BLaER1 treated with 17β-estradiol and CSF1 and Interleukin-3, amounts not matched to agents 10 nM and 100 nM (cell line): ENCODE results near the gene HHLA2.

Experiments
- H3K27ac ChIP-seq, 11 experiments: shearing (Covaris generic); formaldehyde crosslinking; 2 replicates each; pipeline ENCODE4 v1.8.1; 2022
- H3K27me3 ChIP-seq, 11 experiments: shearing (Covaris generic); formaldehyde crosslinking; 2 replicates each; pipeline ENCODE4 v1.8.1; 2022
- H3K36me3 ChIP-seq, 11 experiments: shearing (Covaris generic); formaldehyde crosslinking; 2 replicates each; pipeline ENCODE4 v1.8.1; 2022
- H3K4me1 ChIP-seq, 10 experiments: shearing (Covaris generic); formaldehyde crosslinking; 2 replicates each; pipeline ENCODE4 v1.8.1; 2022
- H3K4me2 ChIP-seq, 11 experiments: shearing (Covaris generic); formaldehyde crosslinking; 2 replicates each; pipeline ENCODE4 v1.8.1; 2022
- H3K4me3 ChIP-seq, 10 experiments: shearing (Covaris generic); formaldehyde crosslinking; 2 replicates each; pipeline ENCODE4 v1.8.1; 2022
- H3K9ac ChIP-seq, 11 experiments: shearing (Covaris generic); formaldehyde crosslinking; 2 replicates each; pipeline ENCODE4 v1.8.1; 2022
- H3K9me3 ChIP-seq, 11 experiments: shearing (Covaris generic); formaldehyde crosslinking; replicated peaks in 1 of 11; 2 replicates each; pipeline ENCODE4 v1.8.1; 2022
- H4K20me1 ChIP-seq, 11 experiments: shearing (Covaris generic); formaldehyde crosslinking; 2 replicates each; pipeline ENCODE4 v1.8.1; 2022
- Cebpa-rat ChIP-seq, 11 experiments: shearing (Covaris generic); IDR thresholded peaks; 2 replicates each; pipeline ENCODE4 v1.8.1; 2022

HHLA2 gene

DNA sequence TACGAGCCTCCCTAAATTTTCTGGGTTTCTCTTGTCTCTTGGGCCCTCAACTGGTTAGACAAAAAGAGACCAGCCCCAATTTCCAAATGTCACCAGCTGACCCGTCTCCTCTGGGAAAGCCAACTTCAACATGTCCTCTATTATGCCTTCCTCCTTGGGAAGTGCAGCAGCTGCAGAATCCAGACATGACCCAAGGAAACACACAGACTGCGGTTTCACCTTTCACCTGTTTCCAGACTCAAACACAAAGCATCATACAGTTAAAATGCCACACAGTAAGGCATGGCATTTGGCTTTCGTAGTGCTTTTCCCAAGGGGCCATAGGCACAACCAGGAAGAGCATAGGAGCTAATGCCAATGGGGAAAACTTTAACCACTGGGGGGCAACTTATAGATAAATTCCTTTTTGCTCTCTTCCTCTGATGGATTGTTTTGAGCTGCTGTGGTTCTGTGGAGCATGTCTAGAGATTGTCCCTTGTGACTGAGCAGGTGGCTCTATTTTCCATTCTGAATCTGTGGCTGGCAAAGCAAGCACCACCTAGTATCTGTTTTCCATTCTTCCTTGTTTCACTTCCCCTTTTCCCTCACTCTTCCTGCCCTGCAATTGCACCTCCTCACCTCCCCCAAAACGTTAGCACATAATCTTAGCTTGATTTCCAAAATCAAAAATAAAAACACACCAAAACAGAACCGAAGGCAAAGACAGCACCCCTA, 49.3 kb downstream of the HHLA2 start:
- peak overlapping the region; percentile 62 to 94 (median 77) for H3K4me2 ChIP-seq
- H3K36me3 ChIP-seq: no peaks in the 10 kb centered on the region
- peaks cover 12 to 46% (median 30%) of the 10 kb centered on the region in 10 experiments for H3K4me1 ChIP-seq
- no peaks in the 10 kb centered on the region for H4K20me1 ChIP-seq
- H3K9me3 ChIP-seq: no peaks in the 10 kb centered on the region
- peak overlapping the region in 3 of 10 experiments; percentile 4 to 34 (median 21); a peak in 3 of 20 replicates for H3K4me3 ChIP-seq
- TF ChIP-seq Cebpa-rat (IDR thresholded peaks at IDR 0.05): no peak
- peak overlapping the region in 1 of 11 experiments; percentile 23; a peak in 1 of 22 replicates for H3K9ac ChIP-seq
- H3K27me3 ChIP-seq: no peaks in the 10 kb centered on the region
- H3K27ac ChIP-seq: peak overlapping the region in 6 of 11 experiments; percentile 3 to 37 (median 22); a peak in 7 of 22 replicates

DNA sequence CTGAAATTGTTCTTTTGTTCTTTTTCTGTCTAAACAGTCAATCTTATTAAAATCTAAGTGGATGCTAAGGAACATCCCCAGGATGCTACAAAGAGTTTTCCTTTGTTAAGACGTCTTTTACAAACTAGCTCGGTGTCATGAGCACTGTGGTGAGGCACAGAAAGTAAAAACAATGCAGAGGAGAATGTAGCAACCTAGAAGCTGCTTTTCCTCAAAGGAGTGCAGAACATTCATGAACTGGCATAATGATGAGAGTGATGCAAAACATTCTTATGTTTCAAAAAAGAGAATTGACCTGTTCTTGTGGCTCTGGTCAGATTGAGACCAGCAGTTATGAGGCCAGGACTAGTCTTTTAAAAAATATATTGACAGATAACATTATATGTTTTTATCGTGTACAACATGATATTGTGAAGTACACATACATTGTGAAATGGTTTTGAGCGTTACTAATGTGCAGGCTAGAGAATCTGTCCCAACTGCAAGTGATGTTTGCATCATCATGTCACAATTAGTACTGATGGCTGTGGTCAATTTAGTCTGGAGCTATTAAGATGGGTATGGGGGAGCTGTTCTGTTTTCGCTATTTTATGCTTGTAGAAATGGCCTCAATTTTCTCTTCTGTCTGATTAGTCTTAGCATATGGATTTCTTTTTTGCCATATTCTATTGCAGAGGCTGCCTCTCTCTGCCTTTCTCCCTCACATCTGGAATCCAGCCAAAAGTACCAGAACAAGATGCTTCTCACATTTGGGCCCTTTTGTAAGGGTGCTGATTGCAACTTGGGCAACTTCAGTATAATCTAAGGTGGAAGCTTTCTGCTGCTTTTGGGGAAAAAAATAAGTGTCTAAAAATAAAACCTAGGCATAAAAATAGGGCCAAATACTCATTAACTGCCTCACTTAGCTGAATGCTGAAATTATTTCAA, 50.2 kb downstream of the HHLA2 start:
- Histone ChIP-seq H3K27me3 (no peaks in the 10 kb centered on the region), H3K9ac (peak overlapping the region in 1 of 11 experiments; percentile 23; a peak in 1 of 22 replicates), H3K9me3 (no peaks in the 10 kb centered on the region), H3K36me3 (no peaks in the 10 kb centered on the region), H3K4me1 (peaks cover 12 to 46% (median 30%) of the 10 kb centered on the region in 10 experiments), H3K4me3 (no peak overlapping the region), H3K27ac (peak overlapping the region in 6 of 11 experiments; percentile 2 to 48 (median 20); a peak in 7 of 22 replicates), H3K4me2 (peak overlapping the region; percentile 62 to 94 (median 77); a peak in 21 of 22 replicates), H4K20me1 (no peaks in the 10 kb centered on the region)
- TF ChIP-seq Cebpa-rat (IDR thresholded peaks at IDR 0.05): no peak

DNA sequence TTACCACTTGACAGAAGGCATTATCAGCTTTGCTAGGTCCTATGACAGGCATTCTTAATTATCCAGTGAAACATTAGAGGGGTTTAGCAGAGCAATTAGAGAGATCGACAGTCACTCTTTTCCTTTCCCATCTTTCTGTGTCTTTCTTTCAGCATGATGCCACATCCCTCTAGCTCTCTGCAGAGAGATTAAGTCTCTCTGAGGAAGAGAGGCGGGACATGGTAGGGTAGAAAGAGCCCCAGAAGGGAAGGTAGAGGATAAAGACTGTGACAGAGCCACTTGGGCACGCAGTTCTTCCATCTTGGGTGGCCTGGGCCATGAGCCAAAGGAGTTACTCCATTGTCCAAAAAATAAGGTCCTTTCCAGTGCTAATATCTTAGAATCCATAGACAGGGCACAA, 55.8 kb downstream of the HHLA2 start:
- H3K27me3 ChIP-seq: no peaks in the 10 kb centered on the region
- H3K36me3 ChIP-seq: no peaks in the 10 kb centered on the region
- no peak overlapping the region for H3K4me2 ChIP-seq
- no peaks in the 10 kb centered on the region for H3K9me3 ChIP-seq
- H3K4me3 ChIP-seq: no peak overlapping the region
- TF ChIP-seq Cebpa-rat (IDR thresholded peaks at IDR 0.05): no peak
- H3K4me1 ChIP-seq: peaks cover 0 to 4% (median under 1%) of the 10 kb centered on the region in 10 experiments; a peak in 9 of 20 replicates
- H3K9ac ChIP-seq: no peak overlapping the region
- H3K27ac ChIP-seq: no peak overlapping the region
- no peaks in the 10 kb centered on the region for H4K20me1 ChIP-seq

DNA sequence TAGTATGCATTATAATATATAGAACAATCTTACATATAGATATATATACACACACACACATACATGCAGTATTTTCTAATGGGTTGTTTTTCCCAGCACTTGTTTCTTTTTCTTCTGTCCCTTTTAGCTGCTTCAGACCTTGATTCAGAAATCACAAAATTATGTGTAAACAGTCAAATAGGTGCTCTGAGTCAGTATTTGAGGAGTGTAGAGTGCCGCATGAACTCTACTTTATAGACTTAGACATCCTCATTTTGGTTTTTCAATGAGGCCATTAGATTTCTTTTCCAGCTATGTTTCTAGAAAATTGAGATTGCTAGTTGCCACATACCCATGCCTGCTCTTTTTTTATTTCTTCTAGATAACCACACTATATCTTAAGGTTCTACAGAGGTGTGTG, 58.2 kb downstream of the HHLA2 start:
- H3K9me3 ChIP-seq: no peaks in the 10 kb centered on the region
- H3K27me3 ChIP-seq: no peaks in the 10 kb centered on the region
- H3K4me1 ChIP-seq: no peaks in the 10 kb centered on the region
- H3K27ac ChIP-seq: no peak overlapping the region
- H4K20me1 ChIP-seq: no peaks in the 10 kb centered on the region
- H3K36me3 ChIP-seq: no peaks in the 10 kb centered on the region
- H3K4me3 ChIP-seq: no peak overlapping the region
- no peak overlapping the region for H3K9ac ChIP-seq
- TF ChIP-seq Cebpa-rat (IDR thresholded peaks at IDR 0.05): no peak
- H3K4me2 ChIP-seq: no peak overlapping the region

DNA sequence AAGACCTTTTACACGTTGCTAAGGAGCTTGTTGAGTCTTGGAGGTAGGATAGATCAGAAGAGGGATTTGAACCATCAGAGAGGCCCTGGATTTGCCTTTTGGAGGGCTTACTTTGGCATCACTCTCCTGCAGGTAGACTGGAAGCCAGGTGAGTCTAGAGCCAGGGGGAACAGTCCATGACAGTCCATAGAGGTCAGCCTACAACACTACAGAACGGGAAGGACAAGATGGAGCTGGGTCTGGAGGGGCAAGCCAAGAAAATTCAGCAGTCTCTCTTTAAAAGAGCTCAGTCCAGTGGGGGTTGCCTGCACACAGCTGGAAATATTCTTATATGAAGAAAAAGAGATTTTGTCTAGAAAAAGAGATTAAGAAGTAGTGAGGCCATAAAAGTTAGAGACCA, 60.7 kb downstream of the HHLA2 start:
- no peak for TF ChIP-seq Cebpa-rat (IDR thresholded peaks at IDR 0.05)
- Histone ChIP-seq H4K20me1 (no peaks in the 10 kb centered on the region), H3K36me3 (no peaks in the 10 kb centered on the region), H3K27ac (no peak overlapping the region), H3K4me3 (no peak overlapping the region), H3K9me3 (no peaks in the 10 kb centered on the region), H3K9ac (no peak overlapping the region), H3K4me2 (no peak overlapping the region), H3K4me1 (no peaks in the 10 kb centered on the region), H3K27me3 (no peaks in the 10 kb centered on the region)

DNA sequence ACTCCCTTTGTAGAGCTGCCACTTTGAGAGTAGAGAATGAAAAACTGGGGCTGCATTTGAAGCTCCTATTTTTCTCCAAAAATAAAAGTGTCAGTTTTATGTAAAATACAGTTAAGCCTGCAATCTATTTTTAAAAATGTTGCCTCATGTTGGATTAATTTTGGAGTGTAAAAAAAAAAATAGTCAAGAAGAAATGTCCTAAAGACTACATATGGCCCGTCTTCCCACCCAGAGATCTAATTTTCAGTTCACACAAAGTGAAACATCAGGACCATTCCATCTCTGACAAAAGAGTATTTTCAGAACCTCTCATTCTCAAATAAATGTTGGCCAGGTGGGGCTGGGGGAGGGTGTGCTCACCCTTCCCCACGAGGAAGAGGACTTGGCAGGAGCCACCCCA, 62.7 kb downstream of the HHLA2 start:
- Histone ChIP-seq H3K36me3 (no peaks in the 10 kb centered on the region), H3K9ac (no peak overlapping the region), H3K27me3 (no peaks in the 10 kb centered on the region), H3K27ac (no peak overlapping the region), H3K9me3 (0 out of 22 replicates have a peak, but pooled peaks cover 0 to 1% (median 0%) of the 10 kb centered on the region in 11 experiments), H3K4me3 (no peak overlapping the region), H4K20me1 (no peaks in the 10 kb centered on the region), H3K4me1 (no peaks in the 10 kb centered on the region), H3K4me2 (no peak overlapping the region)
- no peak for TF ChIP-seq Cebpa-rat (IDR thresholded peaks at IDR 0.05)

- Histone ChIP-seq H3K4me3 (no peak overlapping the region), H3K9ac (no peak overlapping the region), H3K9me3 (0 out of 22 replicates have a peak, but pooled peaks cover 0 to 5% (median 0%) of the 10 kb centered on the region in 11 experiments), H3K4me1 (no peaks in the 10 kb centered on the region), H3K36me3 (no peaks in the 10 kb centered on the region), H3K27me3 (no peaks in the 10 kb centered on the region), H3K27ac (no peak overlapping the region), H3K4me2 (no peak overlapping the region), H4K20me1 (no peaks in the 10 kb centered on the region)
- TF ChIP-seq Cebpa-rat (IDR thresholded peaks at IDR 0.05): no peak
Measured at GRCh38 chr3:108376026-108376425, 79.7 kb downstream of the HHLA2 start.

- no peaks in the 10 kb centered on the region for H4K20me1 ChIP-seq
- TF ChIP-seq Cebpa-rat (IDR thresholded peaks at IDR 0.05): no peak
- no peak overlapping the region for H3K9ac ChIP-seq
- no peak overlapping the region for H3K4me3 ChIP-seq
- no peaks in the 10 kb centered on the region for H3K4me1 ChIP-seq
- no peak overlapping the region for H3K4me2 ChIP-seq
- H3K27ac ChIP-seq: no peak overlapping the region
- no peaks in the 10 kb centered on the region for H3K36me3 ChIP-seq
- 0 out of 22 replicates have a peak, but pooled peaks cover 0 to 5% (median 0%) of the 10 kb centered on the region in 11 experiments for H3K9me3 ChIP-seq
- no peaks in the 10 kb centered on the region for H3K27me3 ChIP-seq
Measured at GRCh38 chr3:108377384-108377783, 81.0 kb downstream of the HHLA2 start.
